ENCODE data around the gene SIRT3.
A peak's percentile ranks its signal among the peaks of the same experiment; 100 is the strongest.

The SIRT3 gene

GRCh38 chr11:213111-213510 is 23.0 kb downstream of the SIRT3 start:
- DNase-seq = no peak

DNA sequence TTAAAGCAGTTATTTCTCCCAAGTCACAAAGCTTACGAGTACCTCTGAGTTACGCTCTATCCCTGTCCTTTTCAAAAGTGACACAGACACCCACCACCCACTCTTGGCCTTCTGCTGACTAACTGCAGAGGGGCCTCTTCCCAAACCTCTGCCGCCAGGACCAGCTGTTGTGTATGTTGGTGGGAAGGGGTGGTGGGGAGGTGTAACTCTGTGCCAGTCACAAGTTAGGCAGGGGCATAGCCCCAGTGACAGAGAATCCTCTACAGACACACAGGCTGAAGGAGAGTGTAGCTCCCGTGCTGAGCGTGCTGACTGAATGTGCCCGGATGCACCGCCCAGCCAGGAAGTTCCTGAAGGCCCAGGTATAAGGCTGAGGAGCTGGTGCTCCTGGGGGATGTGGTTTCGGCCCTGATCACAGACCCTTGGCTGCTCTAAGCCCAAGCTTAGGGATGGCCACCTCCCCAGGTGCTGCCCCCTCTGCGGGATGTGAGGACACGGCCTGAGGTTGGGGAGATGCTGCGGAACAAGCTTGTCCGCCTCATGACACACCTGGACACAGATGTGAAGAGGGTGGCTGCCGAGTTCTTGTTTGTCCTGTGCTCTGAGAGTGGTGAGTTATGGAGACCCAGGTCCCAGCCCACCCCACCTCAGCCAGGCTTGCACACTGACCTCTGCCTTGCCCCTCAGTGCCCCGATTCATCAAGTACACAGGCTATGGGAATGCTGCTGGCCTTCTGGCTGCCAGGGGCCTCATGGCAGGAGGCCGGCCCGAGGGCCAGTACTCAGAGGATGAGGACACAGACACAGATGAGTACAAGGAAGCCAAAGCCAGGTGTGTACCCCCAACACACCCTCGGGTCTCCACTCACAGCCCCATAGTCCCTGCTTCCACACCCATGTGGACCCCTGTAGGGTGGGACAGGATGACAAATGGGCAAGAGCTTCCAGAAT is 23.7 kb downstream of the SIRT3 start:
- DNase-seq = no peak

DNA sequence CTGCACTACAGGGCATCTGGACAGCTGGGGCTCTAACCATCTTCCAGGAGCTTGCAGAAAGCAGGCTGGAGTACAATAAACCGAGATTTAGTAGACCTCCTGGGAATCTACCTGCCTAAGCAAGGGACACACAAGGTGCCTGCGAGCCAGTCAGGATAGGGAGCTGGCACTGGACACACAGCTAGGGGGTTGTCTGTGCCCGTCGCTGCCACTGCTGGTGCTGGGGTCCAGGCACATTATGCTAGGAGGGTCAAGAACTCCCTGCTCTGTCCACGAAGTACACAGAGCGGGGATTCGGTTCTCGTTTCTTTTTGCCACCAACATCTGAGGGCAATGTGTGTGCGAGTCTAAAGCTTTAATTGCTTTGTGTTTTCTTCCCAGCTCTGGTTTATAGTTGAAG is 24.4 kb downstream of the SIRT3 start:
- DNase-seq = no peak

DNA sequence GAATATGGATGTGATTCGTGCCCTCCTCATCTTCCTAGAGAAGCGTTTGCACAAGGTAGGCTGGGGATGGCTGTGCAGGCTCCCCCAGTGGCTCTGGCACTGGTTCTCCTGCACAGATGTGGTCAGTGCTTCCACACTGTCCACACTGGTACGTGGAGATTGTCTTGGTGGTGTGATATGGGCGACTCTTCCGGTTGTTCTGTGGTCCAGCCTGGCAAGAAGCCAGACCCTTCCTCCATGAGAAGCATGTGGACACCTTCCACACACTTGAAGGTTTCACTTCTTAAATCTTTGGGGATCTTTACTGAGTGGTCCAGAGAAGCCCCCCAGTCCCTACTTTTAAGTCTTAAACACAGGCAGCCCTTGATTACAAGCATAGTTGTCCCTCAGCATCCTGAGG is 24.8 kb downstream of the SIRT3 start:
- no peak for DNase-seq

- DNase-seq = no peak
Measured at GRCh38 chr11:210803-211180, 25.4 kb downstream of the SIRT3 start.

DNA sequence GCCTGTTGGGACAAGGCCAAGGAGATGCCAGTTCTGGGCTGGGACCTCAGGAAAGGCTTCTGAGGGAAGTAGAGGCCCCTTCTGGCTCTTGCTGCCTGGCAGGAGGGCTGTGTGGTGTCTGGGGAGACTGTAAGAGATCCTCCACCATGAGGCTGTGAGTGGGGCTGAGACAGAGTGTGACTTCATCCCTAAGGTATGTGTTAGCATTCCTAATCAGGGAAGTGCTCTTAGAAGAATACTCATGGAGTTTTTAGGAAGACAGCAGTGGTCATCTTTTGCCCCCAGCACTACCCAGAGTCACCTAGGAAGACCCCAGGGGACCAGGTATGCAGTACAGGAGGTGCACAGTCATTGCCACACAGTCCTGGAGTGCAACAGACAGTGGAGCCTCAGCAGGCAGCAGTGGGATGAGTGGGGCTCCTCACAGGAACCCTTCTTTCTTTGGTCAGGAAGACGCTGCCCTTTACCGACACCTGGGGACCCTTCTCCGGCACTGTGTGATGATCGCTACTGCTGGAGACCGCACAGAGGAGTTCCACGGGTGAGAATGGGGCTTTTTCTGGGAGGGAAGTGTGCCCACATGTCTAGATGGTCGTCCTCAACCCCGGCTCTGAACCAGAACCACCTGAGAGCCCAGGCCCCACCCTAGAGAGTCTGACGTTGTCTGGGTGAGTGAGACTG is 25.9 kb downstream of the SIRT3 start:
- no peak for DNase-seq

DNA sequence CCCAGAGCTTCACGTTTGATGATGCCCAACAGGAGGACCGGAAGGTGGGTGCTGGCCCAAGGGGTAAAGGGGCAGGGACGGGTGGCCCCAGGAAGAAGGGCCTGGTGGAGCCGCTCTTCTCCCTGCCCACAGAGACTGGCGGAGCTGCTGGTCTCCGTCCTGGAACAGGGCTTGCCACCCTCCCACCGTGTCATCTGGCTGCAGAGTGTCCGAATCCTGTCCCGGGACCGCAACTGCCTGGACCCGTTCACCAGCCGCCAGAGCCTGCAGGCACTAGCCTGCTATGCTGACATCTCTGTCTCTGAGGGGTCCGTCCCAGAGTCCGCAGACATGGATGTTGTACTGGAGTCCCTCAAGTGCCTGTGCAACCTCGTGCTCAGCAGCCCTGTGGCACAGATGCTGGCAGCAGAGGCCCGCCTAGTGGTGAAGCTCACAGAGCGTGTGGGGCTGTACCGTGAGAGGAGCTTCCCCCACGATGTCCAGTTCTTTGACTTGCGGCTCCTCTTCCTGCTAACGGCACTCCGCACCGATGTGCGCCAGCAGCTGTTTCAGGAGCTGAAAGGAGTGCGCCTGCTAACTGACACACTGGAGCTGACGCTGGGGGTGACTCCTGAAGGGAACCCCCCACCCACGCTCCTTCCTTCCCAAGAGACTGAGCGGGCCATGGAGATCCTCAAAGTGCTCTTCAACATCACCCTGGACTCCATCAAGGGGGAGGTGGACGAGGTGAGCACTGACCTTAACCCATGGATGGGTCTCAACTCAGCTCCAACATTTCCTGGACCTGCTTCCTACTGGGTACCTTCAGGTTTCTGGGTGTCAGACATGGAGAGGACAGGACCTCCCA is 26.6 kb downstream of the SIRT3 start:
- no peak for DNase-seq

- DNase-seq = no peak
Measured at GRCh38 chr11:208917-209260, 27.3 kb downstream of the SIRT3 start.

DNA sequence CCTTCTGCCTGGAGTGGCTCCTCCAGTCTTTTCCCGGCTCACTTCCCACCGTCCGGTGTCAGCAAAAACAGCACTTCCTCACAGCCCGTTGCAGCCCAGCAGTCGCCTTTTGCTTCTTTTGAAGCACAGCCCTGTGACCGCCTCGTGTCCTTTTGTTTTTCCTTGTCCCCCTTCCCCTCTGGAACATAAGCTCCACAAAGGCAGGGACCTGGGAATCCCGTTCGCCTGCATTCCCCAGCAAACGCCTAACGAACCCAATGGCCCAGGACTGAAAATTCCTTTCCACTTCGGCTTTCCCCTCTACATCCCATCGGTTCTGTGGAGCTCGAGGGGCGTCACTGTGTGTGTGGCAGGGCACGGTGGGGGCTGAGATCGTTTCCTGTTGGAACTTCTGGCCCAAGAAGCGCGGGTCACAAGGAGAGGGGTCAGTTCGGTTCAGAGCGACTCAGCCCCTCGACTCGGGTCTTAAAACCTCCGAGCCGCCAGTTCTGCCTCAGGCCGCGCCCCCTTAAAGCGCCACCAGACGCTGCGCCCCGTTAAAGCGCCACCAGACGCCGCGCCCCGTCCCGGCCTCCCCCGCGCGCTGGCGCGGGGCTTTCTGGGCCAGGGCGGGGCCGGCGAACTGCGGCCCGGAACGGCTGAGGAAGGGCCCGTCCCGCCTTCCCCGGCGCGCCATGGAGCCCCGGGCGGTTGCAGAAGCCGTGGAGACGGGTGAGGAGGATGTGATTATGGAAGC is 27.8 kb downstream of the SIRT3 start:
- peak; percentile 91 for DNase-seq

- no peak for DNase-seq
Measured at GRCh38 chr11:207863-208180, 28.3 kb downstream of the SIRT3 start.

DNA sequence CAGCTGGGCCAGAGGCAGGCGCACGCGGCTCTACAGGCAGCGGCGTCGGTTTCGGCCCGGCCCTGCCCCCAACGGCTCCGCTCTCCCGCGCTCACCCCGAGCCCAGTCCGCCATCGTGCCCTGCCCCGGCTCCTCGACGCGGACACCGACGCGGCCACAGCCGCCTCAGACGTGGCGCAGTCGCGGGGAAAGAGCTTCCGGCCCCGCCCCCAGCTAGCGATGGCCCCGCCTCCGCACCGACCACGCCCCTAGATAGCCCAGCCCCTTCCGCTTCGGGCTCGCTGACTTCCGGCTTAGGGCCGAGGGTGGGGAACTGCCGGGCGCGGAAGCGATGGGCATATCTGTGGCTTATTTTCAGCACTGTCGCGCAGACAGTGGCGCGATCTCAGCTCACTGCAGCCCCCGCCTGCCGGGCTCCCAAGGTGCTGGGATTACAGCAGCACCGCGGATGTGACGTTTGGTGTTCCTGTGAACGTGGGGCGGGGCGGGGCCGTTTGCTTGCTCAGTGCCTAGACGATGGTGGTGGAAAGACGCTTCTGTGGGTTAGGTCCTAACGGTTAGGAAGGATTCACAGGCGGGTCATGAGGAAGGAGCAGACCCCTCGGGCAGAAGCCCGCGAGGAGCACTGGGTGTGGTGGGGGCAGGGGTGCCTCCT is 28.8 kb downstream of the SIRT3 start, which contains the start of the genes BET1L and RIC8A:
Gene BET1L, minus strand, starts transcription at position 192 of the 655 bp plus-strand sequence. Its CDS starts 78 bp downstream, at position 114.
Gene RIC8A, plus strand, starts transcription at position 501 of the 655 bp plus-strand sequence. CDS start 1,147 bp downstream, outside the sequence.
- peak; percentile 100 for DNase-seq

DNA sequence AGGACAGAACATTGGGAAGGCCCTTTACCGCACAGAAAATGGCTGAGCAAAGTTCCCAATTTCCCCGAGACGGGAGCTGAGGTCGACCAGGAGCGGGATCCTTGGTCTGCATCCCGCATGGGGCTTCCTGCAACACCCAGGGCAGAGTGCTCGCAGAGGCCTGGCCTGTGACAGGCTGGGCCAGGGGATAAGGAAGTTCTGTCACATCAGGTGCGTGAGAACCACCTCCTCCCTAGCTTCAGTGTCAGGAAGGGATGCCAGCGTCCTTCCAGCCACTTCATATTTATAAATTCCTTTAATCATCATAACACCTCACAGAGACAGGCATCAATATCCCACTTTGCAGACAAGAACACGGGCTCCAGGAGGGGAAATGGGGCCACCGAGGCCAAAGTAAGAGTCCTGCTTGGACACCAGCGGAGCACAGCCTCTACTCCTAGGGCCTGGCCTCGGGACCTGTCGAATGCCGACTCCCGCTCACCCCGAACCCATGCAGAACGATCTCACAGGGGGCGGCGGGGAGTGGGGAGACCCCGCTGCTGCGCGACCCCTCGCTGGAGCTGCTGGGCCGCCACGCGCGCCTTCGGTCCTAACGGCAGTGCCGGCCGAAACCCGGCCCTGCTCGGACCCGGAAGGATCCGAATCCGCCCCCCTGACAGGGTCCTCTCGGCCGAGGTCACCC is 29.5 kb downstream of the SIRT3 start:
- DNase-seq = no peak

GRCh38 chr11:206002-206384 is 30.1 kb downstream of the SIRT3 start:
- DNase-seq = peak; percentile 57

- no peak for DNase-seq
Measured at GRCh38 chr11:205221-206001, 30.7 kb downstream of the SIRT3 start.

DNA sequence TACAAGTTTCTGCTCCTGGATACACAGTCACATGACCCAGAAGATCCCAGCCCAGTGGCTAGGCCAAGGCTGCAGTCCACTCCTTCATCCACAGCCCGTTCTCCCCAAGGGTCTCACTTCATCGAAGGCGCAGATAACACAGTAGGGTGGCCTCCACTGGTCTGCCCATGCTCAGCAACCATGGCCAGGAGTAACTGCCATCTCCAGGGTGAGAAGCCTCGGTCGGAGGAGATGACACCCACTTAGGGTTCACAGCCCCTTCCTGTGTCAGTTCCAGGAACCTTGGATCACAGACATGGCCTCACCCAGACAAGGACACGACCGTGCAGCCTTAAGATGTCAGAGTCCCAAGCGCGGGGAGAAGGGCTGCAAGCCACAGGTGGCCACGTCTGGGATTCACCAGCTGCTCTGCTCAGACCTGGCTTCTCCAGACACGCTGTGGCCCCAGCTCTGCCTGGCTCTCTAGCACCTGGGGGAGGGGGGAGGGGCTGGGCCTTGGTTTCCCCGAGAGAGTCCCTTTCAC is 31.5 kb downstream of the SIRT3 start:
- peak; percentile 55 for DNase-seq

- DNase-seq = peak; percentile 49
Measured at GRCh38 chr11:203945-204586, 32.1 kb downstream of the SIRT3 start.

DNA sequence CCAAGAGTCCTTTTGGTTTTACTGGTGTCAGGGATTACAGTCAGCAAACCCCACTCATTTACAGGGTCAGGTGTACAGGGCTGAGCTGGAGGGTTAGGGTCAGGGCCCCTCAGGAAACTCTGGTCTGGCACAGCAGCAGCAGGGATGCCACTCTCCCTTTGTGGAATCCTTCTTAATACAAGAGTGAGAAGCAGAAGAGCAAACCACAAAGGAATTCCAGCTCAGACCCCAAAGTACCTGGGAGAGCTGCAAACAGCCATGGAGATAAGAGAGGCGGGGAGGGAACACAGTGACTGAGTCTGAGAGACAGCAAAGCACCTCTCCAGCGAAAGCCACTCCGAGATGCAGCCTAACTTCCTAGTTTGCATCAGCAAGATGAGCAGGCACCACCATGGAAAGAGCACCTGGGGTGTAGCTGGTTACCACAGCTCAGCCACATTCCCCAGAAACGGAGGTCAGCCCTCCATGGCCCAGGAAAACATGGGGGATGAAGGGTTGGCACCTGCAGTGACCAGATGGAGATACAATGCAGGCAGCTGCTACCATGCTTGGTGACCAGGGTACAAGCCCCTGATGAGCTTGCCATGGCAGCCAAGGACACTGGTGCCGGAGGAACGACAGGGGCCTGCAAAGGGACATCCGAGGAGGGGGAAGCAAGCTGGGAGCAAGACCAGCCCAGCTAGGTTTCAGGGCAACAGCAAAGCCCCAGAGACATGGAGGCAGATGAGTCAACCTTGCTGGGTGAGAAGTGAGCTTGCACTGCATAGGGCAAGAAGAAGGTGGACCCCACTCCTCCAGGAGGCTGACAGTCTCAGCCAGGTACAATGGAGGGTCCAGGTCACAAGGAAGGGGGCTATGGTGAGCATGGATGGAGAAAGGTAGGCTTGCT is 32.8 kb downstream of the SIRT3 start:
- DNase-seq = peak; percentile 52

- DNase-seq = peak; percentile 56
Measured at GRCh38 chr11:202490-202889, 33.7 kb downstream of the SIRT3 start.

DNA sequence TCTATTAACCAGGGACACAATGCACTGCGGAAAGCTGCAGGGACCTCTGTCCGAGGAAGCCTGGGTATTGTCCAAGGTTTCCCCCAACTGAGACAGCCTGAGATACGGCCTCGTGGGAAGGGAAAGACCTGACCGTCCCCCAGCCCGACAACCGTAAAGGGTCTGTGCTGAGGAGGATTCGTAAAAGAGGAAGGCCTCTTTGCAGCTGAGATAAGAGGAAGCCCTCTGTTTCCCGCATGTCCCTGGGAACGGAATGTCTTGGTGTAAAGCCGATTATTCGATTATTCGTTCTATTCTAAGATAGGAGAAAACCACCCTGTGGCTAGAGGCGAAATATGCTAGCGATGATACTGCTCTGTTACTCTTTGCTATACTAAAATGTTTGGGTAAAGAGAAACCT is 34.2 kb downstream of the SIRT3 start:
- peak; percentile 56 for DNase-seq
